HL-60 (cell line): ENCODE results near the gene FOXP1.

Experiments used
- DNase-seq, 2 experiments: peaks; one replicate each; pipeline ENCODE4 v3.0.0-alpha.2; 2010 to 2020; ENCODE audit warnings: low read depth in 1 of 2, low spot score in 1 of 2
- H3K27ac ChIP-seq: fragments of 250-450 bp; sonication (Bioruptor Pico); replicated peaks from 2 replicates; pipeline ENCODE4 v1.5.1; 2020; ENCODE audit warnings: mild to moderate bottlenecking, moderate library complexity
- H3K27me3 ChIP-seq: fragments of 250-450 bp; sonication (Bioruptor Pico); 2 replicates; pipeline ENCODE4 v1.5.1; 2021; ENCODE audit warnings: mild to moderate bottlenecking, moderate library complexity; ENCODE audit not compliant: insufficient read depth, poor library complexity, severe bottlenecking
- H3K4me3 ChIP-seq: replicated peaks from 2 replicates; pipeline ENCODE4 v1.5.1; 2011; ENCODE audit warnings: mild to moderate bottlenecking, control low read depth, low read length; ENCODE audit not compliant: insufficient read depth
- GABPA ChIP-seq: IDR thresholded peaks from 2 replicates; pipeline ENCODE4 v1.6.1; 2012; ENCODE audit warnings: low read depth
- POLR2AphosphoS5 ChIP-seq: IDR thresholded peaks from 2 replicates; pipeline ENCODE4 v1.6.1; 2012; ENCODE audit warnings: low read depth
- SPI1 ChIP-seq: IDR thresholded peaks from 2 replicates; pipeline ENCODE4 v1.6.1; 2012; ENCODE audit warnings: low read depth, mild to moderate bottlenecking, borderline replicate concordance
- TF ChIP-seq, protein P1 (sequence below): IDR thresholded peaks from one replicate; pipeline ENCODE4 v1.5.1; 2011; ENCODE audit warnings: low read length, control low read depth, inconsistent platforms; ENCODE audit not compliant: insufficient read depth
- TF ChIP-seq, protein P2 (sequence below): IDR thresholded peaks from 2 replicates; pipeline ENCODE4 v1.6.1; 2012; ENCODE audit warnings: low read depth; ENCODE audit not compliant: insufficient replicate concordance

FOXP1 gene

DNA sequence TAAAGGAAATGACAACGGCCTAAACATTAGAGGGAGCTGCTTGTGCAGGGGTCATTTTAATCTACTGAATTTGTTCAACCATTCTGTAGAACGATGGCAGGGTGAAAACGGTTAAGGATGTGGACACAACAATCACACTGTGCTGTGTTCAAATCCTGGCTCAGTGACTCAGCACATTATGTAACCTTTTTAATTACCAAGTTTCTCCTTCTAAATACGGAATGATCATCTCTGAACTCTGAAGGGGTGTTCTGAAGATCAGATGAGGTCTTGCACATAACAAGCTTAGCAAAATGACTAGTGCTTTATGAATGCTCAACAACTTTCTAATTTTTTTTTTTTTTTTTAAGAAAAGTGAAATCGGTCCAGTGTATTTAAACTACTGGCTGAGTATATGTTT, 592.8 kb downstream of the FOXP1 start:
- Histone ChIP-seq H3K27ac (no peak overlapping the region), H3K27me3 (no peaks in the 10 kb centered on the region), H3K4me3 (no peak overlapping the region)
- DNase-seq = no peak
- TF ChIP-seq, protein P1, sequence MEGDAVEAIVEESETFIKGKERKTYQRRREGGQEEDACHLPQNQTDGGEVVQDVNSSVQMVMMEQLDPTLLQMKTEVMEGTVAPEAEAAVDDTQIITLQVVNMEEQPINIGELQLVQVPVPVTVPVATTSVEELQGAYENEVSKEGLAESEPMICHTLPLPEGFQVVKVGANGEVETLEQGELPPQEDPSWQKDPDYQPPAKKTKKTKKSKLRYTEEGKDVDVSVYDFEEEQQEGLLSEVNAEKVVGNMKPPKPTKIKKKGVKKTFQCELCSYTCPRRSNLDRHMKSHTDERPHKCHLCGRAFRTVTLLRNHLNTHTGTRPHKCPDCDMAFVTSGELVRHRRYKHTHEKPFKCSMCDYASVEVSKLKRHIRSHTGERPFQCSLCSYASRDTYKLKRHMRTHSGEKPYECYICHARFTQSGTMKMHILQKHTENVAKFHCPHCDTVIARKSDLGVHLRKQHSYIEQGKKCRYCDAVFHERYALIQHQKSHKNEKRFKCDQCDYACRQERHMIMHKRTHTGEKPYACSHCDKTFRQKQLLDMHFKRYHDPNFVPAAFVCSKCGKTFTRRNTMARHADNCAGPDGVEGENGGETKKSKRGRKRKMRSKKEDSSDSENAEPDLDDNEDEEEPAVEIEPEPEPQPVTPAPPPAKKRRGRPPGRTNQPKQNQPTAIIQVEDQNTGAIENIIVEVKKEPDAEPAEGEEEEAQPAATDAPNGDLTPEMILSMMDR = no peak
- TF ChIP-seq, protein P2, sequence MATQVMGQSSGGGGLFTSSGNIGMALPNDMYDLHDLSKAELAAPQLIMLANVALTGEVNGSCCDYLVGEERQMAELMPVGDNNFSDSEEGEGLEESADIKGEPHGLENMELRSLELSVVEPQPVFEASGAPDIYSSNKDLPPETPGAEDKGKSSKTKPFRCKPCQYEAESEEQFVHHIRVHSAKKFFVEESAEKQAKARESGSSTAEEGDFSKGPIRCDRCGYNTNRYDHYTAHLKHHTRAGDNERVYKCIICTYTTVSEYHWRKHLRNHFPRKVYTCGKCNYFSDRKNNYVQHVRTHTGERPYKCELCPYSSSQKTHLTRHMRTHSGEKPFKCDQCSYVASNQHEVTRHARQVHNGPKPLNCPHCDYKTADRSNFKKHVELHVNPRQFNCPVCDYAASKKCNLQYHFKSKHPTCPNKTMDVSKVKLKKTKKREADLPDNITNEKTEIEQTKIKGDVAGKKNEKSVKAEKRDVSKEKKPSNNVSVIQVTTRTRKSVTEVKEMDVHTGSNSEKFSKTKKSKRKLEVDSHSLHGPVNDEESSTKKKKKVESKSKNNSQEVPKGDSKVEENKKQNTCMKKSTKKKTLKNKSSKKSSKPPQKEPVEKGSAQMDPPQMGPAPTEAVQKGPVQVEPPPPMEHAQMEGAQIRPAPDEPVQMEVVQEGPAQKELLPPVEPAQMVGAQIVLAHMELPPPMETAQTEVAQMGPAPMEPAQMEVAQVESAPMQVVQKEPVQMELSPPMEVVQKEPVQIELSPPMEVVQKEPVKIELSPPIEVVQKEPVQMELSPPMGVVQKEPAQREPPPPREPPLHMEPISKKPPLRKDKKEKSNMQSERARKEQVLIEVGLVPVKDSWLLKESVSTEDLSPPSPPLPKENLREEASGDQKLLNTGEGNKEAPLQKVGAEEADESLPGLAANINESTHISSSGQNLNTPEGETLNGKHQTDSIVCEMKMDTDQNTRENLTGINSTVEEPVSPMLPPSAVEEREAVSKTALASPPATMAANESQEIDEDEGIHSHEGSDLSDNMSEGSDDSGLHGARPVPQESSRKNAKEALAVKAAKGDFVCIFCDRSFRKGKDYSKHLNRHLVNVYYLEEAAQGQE = no peak
- TF ChIP-seq GABPA (no peak), POLR2AphosphoS5 (no peak), SPI1 (no peak)

DNA sequence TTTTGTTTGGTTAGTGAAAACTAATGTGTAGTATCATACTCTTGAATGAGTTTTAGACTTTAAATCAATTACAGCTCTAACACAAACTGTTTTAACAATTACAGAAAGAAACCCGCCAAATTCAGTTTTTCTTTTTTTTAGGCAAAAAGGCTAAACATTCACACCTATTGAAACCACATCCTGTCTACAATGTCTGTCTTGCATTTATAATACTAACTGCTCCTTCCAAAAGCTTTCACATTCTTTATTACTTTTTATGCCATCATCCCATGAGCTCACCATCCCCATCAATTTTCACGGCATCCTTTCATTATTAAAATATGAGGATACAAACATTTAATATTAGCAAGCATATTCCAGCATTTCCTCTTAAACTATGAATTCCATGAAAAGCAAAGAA, 593.3 kb downstream of the FOXP1 start:
- DNase-seq = no peak
- no peak overlapping the region for H3K27ac ChIP-seq

DNA sequence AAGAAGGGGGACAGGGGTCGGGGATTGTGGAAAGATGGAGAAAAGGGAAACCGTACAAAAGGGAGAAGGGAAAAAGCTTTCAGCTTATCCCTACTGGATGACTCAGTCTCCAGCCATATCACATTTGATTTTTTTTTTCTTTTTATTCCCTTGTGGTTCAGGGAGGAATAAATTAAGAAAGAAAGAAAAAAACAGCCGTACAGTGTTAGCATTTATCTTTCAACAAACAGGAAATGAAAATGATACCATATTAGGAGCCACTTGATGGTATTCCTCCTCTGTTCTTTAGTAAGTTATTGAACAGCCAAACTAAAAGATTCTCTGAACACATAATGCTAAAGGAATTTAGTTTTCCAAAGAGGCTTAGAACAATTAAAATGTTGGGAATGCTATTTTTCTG, 594.4 kb downstream of the FOXP1 start:
- TF ChIP-seq, protein P1 = no peak
- TF ChIP-seq SPI1 (no peak), POLR2AphosphoS5 (no peak), GABPA (no peak)
- TF ChIP-seq, protein P2 = no peak
- Histone ChIP-seq H3K27ac (no peak overlapping the region), H3K27me3 (no peaks in the 10 kb centered on the region), H3K4me3 (no peak overlapping the region)
- no peak for DNase-seq

More for the DNA sequence above, 593.3 kb downstream of the FOXP1 start:
- no peak overlapping the region for H3K4me3 ChIP-seq
- H3K27me3 ChIP-seq = no peaks in the 10 kb centered on the region
- no peak for TF ChIP-seq SPI1
- TF ChIP-seq GABPA = no peak
- TF ChIP-seq, protein P1 = no peak
- TF ChIP-seq, protein P2 = no peak
- no peak for TF ChIP-seq POLR2AphosphoS5
